ENCODE results near the gene MAMDC4.

DNA sequence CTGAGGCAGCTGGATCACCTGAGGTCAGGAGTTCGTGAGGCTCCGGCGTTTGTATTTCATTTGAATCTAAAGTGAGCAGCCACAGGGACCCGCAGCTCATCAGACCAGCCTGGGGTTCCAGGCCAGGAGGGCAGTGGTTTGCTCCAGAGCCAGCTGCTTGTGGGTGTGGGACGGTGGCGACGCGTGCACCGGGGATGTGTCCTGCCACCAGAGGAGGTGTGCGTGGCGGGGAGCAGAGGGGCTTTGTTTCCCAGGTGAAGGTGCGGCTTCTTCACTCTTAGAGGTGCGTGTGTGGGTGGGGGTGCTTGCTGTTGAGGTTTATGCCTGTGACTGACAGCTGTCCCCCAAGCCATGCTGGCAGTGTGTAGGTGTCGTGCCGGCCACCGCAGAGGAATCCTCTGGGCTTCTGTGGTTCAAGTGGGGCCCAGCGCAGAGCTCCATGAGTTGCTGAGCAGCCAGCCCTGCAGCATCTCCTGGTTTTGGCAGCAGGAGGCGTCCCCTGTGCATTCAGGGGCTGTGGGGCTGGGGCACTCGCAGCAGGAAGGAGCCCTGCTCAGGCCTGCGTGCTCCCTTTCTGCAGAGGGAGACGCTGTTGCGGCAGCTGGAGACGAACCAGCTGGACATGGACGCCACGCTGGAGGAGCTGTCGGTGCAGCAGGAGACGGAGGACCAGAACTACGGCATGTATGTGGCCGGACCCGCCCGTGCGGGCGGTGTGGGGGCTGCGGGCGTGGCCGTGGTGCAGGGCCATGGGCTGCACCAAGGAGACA is 16.8 kb upstream of the MAMDC4 start:
- TF ChIP-seq, protein P1, sequence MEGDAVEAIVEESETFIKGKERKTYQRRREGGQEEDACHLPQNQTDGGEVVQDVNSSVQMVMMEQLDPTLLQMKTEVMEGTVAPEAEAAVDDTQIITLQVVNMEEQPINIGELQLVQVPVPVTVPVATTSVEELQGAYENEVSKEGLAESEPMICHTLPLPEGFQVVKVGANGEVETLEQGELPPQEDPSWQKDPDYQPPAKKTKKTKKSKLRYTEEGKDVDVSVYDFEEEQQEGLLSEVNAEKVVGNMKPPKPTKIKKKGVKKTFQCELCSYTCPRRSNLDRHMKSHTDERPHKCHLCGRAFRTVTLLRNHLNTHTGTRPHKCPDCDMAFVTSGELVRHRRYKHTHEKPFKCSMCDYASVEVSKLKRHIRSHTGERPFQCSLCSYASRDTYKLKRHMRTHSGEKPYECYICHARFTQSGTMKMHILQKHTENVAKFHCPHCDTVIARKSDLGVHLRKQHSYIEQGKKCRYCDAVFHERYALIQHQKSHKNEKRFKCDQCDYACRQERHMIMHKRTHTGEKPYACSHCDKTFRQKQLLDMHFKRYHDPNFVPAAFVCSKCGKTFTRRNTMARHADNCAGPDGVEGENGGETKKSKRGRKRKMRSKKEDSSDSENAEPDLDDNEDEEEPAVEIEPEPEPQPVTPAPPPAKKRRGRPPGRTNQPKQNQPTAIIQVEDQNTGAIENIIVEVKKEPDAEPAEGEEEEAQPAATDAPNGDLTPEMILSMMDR (IDR thresholded peaks at IDR 0.05), result no peak
- TF ChIP-seq POLR2A (IDR thresholded peaks at IDR 0.05), result no peak
